ENCODE results near the gene CYP2S1.

GRCh38 chr19:41220811-41221210, 27.8 kb downstream of the CYP2S1 start:
- TF ChIP-seq CTCF (conservative IDR thresholded peaks at IDR 0.05; ENCODE audit: low read depth in 2 of 2) (no peak), EZH2 (IDR thresholded peaks at IDR 0.05; ENCODE audit: low read depth, unreplicated experiment) (no peak), POLR2AphosphoS5 (IDR thresholded peaks at IDR 0.05; ENCODE audit: low read depth) (no peak)

Data from GM23338 (cell line).